Large intestine (tissue), 3 donors: Measurements from ENCODE around the gene ZCCHC7. TPM values are rescaled to one million over a fixed set of nuclear protein-coding genes. Genes with fewer than 3 reads are reported as not detected.

Experiments
- DNase-seq, 2 donors: peaks; one replicate each; pipeline versions ENCODE4 v3.0.0 to v3.0.0-alpha.2; 2013
- H3K27ac ChIP-seq: one replicate; pipeline ENCODE4 v1.5.1; 2013; ENCODE audit warnings: low read length
- H3K27me3 ChIP-seq: 2 replicates; pipeline ENCODE4 v1.6.1; 2013; ENCODE audit warnings: low read length; ENCODE audit not compliant: control insufficient read depth, insufficient read depth
- H3K36me3 ChIP-seq: 2 replicates; pipeline ENCODE4 v1.6.1; 2013; ENCODE audit warnings: low read length; ENCODE audit not compliant: control insufficient read depth, insufficient read depth
- H3K4me1 ChIP-seq: one replicate; pipeline ENCODE4 v1.6.1; 2013; ENCODE audit warnings: low read length; ENCODE audit not compliant: control insufficient read depth, insufficient read depth
- H3K4me3 ChIP-seq: one replicate; pipeline ENCODE4 v1.5.1; 2013; ENCODE audit warnings: low read length
- H3K9me3 ChIP-seq: one replicate; pipeline ENCODE4 v1.6.1; 2013; ENCODE audit warnings: mild to moderate bottlenecking, low read depth, low read length, moderate library complexity; ENCODE audit not compliant: control insufficient read depth
- WGBS: methylation state at CpG from one replicate; pipeline ENCODE4 v1.1.5; 2013; ENCODE audit warnings: low lambda C conversion rate; ENCODE audit not compliant: insufficient coverage; 5-methylcytosine and 5-hydroxymethylcytosine counted together
- polyA plus RNA-seq: library from polyadenylated mRNA; unstranded; fragments of 120-200 nt; gene quantifications from one replicate; pipeline ENCODE4 v1.2.1, GENCODE V29; 2013

Gene ZCCHC7
- polyA plus RNA-seq, 1 donor = 15.0 TPM

GRCh38 chr9:37370968-37371563, 250.7 kb downstream of the ZCCHC7 start:
- Histone ChIP-seq H3K36me3 (no peaks in the 10 kb centered on the region), H3K4me1 (no peaks in the 10 kb centered on the region), H3K4me3 (no peak overlapping the region), H3K9me3 (no peaks in the 10 kb centered on the region), H3K27me3 (peaks cover 2% of the 10 kb centered on the region), H3K27ac (no peak overlapping the region)
- DNase-seq = no peak
- no CpG with 5 or more reads among the region's 5 CpGs for WGBS

GRCh38 chr9:37371565-37372464, 251.4 kb downstream of the ZCCHC7 start:
- no peak overlapping the region for H3K4me3 ChIP-seq
- no peak for DNase-seq
- no CpG with 5 or more reads among the region's 20 CpGs for WGBS

GRCh38 chr9:37372839-37373238, 252.5 kb downstream of the ZCCHC7 start:
- no CpG with 5 or more reads among the region's 3 CpGs for WGBS

More at GRCh38 chr9:37371565-37372464, 251.4 kb downstream of the ZCCHC7 start:
- Histone ChIP-seq H3K9me3 (no peaks in the 10 kb centered on the region), H3K36me3 (no peaks in the 10 kb centered on the region), H3K4me1 (no peaks in the 10 kb centered on the region), H3K27me3 (peaks cover 2% of the 10 kb centered on the region), H3K27ac (no peak overlapping the region)

GRCh38 chr9:37373621-37374020, 253.2 kb downstream of the ZCCHC7 start:
- Histone ChIP-seq H3K4me3 (no peak overlapping the region), H3K27me3 (peaks cover 2% of the 10 kb centered on the region), H3K9me3 (no peaks in the 10 kb centered on the region), H3K4me1 (no peaks in the 10 kb centered on the region), H3K27ac (no peak overlapping the region), H3K36me3 (no peaks in the 10 kb centered on the region)
- no CpG with 5 or more reads among the region's 1 CpG for WGBS
- no peak for DNase-seq

More at GRCh38 chr9:37372839-37373238, 252.5 kb downstream of the ZCCHC7 start:
- Histone ChIP-seq H3K4me3 (no peak overlapping the region), H3K9me3 (no peaks in the 10 kb centered on the region), H3K36me3 (no peaks in the 10 kb centered on the region), H3K27me3 (peaks cover 2% of the 10 kb centered on the region), H3K27ac (no peak overlapping the region), H3K4me1 (no peaks in the 10 kb centered on the region)
- no peak for DNase-seq

- H3K27ac ChIP-seq = no peak overlapping the region
- 100% methylated on average over 1 of the region's 6 CpGs for WGBS
Measured at GRCh38 chr9:37374892-37375291, 254.5 kb downstream of the ZCCHC7 start.

GRCh38 chr9:37377688-37378612, 257.6 kb downstream of the ZCCHC7 start:
- WGBS = 84% methylated on average over 3 of the region's 13 CpGs
- H3K4me3 ChIP-seq = no peak overlapping the region
- no peak for DNase-seq
- no peaks in the 10 kb centered on the region for H3K4me1 ChIP-seq
- no peaks in the 10 kb centered on the region for H3K27me3 ChIP-seq
- no peak overlapping the region for H3K27ac ChIP-seq
- H3K9me3 ChIP-seq = no peaks in the 10 kb centered on the region
- H3K36me3 ChIP-seq = no peaks in the 10 kb centered on the region

More at GRCh38 chr9:37374892-37375291, 254.5 kb downstream of the ZCCHC7 start:
- no peak for DNase-seq
- no peak overlapping the region for H3K4me3 ChIP-seq
- H3K4me1 ChIP-seq = no peaks in the 10 kb centered on the region
- H3K9me3 ChIP-seq = no peaks in the 10 kb centered on the region
- H3K36me3 ChIP-seq = no peaks in the 10 kb centered on the region
- peaks cover 2% of the 10 kb centered on the region for H3K27me3 ChIP-seq

GRCh38 chr9:37378613-37379004, 258.2 kb downstream of the ZCCHC7 start:
- WGBS = no CpG with 5 or more reads among the region's 19 CpGs
- DNase-seq = no peak

GRCh38 chr9:37379835-37380234, 259.5 kb downstream of the ZCCHC7 start:
- H3K4me1 ChIP-seq = no peaks in the 10 kb centered on the region
- no peaks in the 10 kb centered on the region for H3K27me3 ChIP-seq
- no peaks in the 10 kb centered on the region for H3K36me3 ChIP-seq
- DNase-seq = no peak
- H3K9me3 ChIP-seq = no peaks in the 10 kb centered on the region
- no peak overlapping the region for H3K4me3 ChIP-seq
- WGBS = no CpG with 5 or more reads among the region's 2 CpGs
- no peak overlapping the region for H3K27ac ChIP-seq

More at GRCh38 chr9:37378613-37379004, 258.2 kb downstream of the ZCCHC7 start:
- Histone ChIP-seq H3K9me3 (no peaks in the 10 kb centered on the region), H3K27ac (no peak overlapping the region), H3K36me3 (no peaks in the 10 kb centered on the region), H3K4me1 (no peaks in the 10 kb centered on the region), H3K27me3 (no peaks in the 10 kb centered on the region), H3K4me3 (no peak overlapping the region)

GRCh38 chr9:37380570-37380969, 260.2 kb downstream of the ZCCHC7 start:
- Histone ChIP-seq H3K27me3 (no peaks in the 10 kb centered on the region), H3K27ac (no peak overlapping the region), H3K4me1 (no peaks in the 10 kb centered on the region), H3K9me3 (no peaks in the 10 kb centered on the region), H3K36me3 (no peaks in the 10 kb centered on the region), H3K4me3 (no peak overlapping the region)
- no peak for DNase-seq
- WGBS = 87% methylated on average over 4 of the region's 9 CpGs
